HCT116 (cell line): Measurements from ENCODE around the gene NKX2-8.

Source experiments
- CBX3 ChIP-seq: IDR thresholded peaks from 2 replicates; pipeline ENCODE4 v1.6.1; 2012; ENCODE audit warnings: low read depth
- EZH2 ChIP-seq: fragments of 200-600 bp; sonication (generic); IDR thresholded peaks from 2 replicates; pipeline ENCODE4 v1.6.1; 2017; ENCODE audit warnings: antibody characterized with exemption, mixed run types
- EZH2phosphoT487 ChIP-seq: fragments of 200-600 bp; IDR thresholded peaks from 2 replicates; pipeline ENCODE4 v1.6.1; 2018; ENCODE audit warnings: antibody characterized with exemption, borderline replicate concordance
- JUND ChIP-seq: IDR thresholded peaks from 2 replicates; pipeline ENCODE4 v1.6.1; 2012
- POLR2A ChIP-seq: IDR thresholded peaks from 2 replicates; pipeline ENCODE4 v1.7.0; 2011; ENCODE audit warnings: borderline replicate concordance; ENCODE audit not compliant: insufficient read depth, insufficient read length; ENCODE audit errors: extremely low read depth
- POLR2AphosphoS5 ChIP-seq: IDR thresholded peaks from 2 replicates; pipeline ENCODE4 v1.6.1; 2011; ENCODE audit warnings: mild to moderate bottlenecking, low read depth, low read length, moderate library complexity
- SIN3A ChIP-seq: IDR thresholded peaks from 2 replicates; pipeline ENCODE4 v1.6.1; 2012; ENCODE audit warnings: low read depth
- TF ChIP-seq, protein P1 (sequence below), 3 experiments: fragments of 200-600 bp in 1 of 3; sonication (generic) in 1 of 3; IDR thresholded peaks in 2 of 3; conservative IDR thresholded peaks in 1 of 3; 2 replicates each; pipeline ENCODE4 v1.5.1; 2012 to 2017; ENCODE audit warnings: low read depth in 2 of 3, low read length in 2 of 3, antibody characterized with exemption in 1 of 3, borderline replicate concordance in 1 of 3, control low read depth in 1 of 3, mild to moderate bottlenecking in 1 of 3, mixed read lengths in 1 of 3, mixed run types in 1 of 3, moderate library complexity in 1 of 3; ENCODE audit not compliant: insufficient read depth in 1 of 3
- TF ChIP-seq, protein P2 (sequence below): IDR thresholded peaks from 2 replicates; pipeline ENCODE4 v1.6.1; 2012; ENCODE audit warnings: low read depth
- TF ChIP-seq, protein P3 (sequence below): IDR thresholded peaks from 2 replicates; pipeline ENCODE4 v1.6.1; 2012

DNA sequence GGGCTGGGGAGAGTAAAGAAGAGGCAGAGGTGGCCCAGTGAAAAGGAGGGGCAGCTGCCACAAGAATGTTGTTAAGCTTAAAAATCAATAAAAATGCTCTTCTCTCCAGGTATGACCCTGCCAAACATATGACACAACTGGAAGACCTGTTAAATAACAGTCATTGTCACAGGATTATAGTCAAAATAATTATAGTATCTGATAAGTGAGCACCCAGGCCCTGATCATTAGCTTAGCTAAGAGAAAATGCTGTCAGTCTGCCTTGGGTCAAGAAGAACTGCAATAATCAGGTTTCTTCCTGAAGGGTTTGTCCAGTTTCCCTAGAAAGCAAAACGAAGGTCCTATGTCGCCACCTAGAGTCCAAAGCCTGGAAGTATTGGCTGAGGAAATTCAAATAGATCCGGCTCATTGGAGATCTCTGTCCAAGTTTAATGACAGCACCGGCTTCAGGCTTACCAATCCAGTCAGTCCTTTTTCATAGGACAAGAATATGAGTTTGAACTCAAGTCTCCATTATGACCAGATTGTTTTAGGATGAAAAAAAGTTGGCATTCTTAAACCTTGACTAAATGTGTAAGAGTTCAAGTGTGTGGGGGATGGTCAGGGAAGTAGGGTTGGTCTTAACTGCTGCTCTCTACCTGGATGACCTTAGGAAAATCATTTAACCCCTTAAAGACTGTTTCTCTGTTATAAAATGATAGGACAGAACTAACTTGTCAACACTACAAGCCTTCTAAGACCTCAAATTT lies 22.5 kb upstream of the NKX2-8 start:
- TF ChIP-seq, protein P1, sequence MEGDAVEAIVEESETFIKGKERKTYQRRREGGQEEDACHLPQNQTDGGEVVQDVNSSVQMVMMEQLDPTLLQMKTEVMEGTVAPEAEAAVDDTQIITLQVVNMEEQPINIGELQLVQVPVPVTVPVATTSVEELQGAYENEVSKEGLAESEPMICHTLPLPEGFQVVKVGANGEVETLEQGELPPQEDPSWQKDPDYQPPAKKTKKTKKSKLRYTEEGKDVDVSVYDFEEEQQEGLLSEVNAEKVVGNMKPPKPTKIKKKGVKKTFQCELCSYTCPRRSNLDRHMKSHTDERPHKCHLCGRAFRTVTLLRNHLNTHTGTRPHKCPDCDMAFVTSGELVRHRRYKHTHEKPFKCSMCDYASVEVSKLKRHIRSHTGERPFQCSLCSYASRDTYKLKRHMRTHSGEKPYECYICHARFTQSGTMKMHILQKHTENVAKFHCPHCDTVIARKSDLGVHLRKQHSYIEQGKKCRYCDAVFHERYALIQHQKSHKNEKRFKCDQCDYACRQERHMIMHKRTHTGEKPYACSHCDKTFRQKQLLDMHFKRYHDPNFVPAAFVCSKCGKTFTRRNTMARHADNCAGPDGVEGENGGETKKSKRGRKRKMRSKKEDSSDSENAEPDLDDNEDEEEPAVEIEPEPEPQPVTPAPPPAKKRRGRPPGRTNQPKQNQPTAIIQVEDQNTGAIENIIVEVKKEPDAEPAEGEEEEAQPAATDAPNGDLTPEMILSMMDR (IDR thresholded peaks at IDR 0.05 in 2 of 3, conservative IDR thresholded peaks at IDR 0.05 in 1 of 3; ENCODE audit: borderline replicate concordance in 1 of 3, insufficient read depth in 1 of 3, low read depth in 2 of 3, low read length in 2 of 3) = peak; percentile 77 to 83 (median 80)
- TF ChIP-seq EZH2 (no peak), CBX3 (no peak), POLR2A (no peak), EZH2phosphoT487 (no peak), POLR2AphosphoS5 (no peak), SIN3A (no peak), JUND (no peak)
- TF ChIP-seq, protein P2, sequence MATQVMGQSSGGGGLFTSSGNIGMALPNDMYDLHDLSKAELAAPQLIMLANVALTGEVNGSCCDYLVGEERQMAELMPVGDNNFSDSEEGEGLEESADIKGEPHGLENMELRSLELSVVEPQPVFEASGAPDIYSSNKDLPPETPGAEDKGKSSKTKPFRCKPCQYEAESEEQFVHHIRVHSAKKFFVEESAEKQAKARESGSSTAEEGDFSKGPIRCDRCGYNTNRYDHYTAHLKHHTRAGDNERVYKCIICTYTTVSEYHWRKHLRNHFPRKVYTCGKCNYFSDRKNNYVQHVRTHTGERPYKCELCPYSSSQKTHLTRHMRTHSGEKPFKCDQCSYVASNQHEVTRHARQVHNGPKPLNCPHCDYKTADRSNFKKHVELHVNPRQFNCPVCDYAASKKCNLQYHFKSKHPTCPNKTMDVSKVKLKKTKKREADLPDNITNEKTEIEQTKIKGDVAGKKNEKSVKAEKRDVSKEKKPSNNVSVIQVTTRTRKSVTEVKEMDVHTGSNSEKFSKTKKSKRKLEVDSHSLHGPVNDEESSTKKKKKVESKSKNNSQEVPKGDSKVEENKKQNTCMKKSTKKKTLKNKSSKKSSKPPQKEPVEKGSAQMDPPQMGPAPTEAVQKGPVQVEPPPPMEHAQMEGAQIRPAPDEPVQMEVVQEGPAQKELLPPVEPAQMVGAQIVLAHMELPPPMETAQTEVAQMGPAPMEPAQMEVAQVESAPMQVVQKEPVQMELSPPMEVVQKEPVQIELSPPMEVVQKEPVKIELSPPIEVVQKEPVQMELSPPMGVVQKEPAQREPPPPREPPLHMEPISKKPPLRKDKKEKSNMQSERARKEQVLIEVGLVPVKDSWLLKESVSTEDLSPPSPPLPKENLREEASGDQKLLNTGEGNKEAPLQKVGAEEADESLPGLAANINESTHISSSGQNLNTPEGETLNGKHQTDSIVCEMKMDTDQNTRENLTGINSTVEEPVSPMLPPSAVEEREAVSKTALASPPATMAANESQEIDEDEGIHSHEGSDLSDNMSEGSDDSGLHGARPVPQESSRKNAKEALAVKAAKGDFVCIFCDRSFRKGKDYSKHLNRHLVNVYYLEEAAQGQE = no peak
- TF ChIP-seq, protein P3, sequence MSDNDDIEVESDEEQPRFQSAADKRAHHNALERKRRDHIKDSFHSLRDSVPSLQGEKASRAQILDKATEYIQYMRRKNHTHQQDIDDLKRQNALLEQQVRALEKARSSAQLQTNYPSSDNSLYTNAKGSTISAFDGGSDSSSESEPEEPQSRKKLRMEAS = no peak
